DMS153 treated with DMSO at 0.1 percent for 48 hours (cell line): ENCODE measurements around the gene IL18.
"Not testable (repeated sequence)": the region's sequence is repeated elsewhere in the genome, so short reads cannot be mapped to it uniquely, and the experiment has no call there.

Experiments
- DNase-seq: peaks from one replicate; lab custom pipeline; 2025; ENCODE audit not compliant: unreplicated experiment; lab: John Stamatoyannopoulos, UW

Gene IL18

GRCh38 chr11:112121981-112122615, 41.8 kb downstream of the IL18 start:
- DNase-seq, result no peak

- DNase-seq, result no peak
Measured at GRCh38 chr11:112118176-112118575, 45.7 kb downstream of the IL18 start.

DNA sequence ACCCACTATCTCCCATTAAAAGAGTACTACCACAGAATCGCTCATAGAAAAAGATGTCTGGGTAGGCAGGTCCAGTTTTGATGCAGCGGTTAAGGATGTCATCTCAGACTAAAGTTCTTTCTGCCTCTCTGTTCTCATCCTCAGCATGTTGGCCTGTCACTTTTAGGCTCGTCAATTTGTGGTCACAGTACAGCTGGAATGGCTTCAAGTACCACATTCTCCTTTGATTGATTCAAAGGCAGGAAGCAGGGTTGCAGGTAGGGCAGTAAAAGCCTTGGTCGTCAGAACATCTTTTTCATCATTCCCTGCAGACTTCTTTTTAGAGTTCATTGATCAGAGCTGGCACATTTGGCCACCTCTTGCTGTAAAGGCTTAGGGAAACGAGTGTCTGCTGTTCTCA, 48.5 kb downstream of the IL18 start:
- DNase-seq, result no peak

DNA sequence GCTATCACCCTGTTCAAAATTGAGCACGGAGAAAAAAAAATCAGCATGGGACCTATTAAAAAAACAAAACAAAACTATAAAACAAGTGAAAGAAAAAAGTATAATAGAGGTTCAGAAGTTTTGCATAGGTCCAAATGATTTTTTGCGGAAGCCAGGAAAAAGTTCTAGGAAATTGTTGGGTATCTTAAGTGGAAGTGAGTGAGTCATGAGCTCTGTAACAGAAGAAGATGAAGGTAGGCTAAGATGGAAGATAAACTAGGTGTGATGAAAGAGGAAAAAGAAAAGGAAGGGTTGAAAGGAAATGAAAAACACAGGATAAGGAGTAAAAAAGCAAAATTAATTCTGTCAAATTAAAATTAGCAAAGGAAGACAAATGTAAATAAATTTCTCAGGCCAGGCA, 49.4 kb downstream of the IL18 start:
- DNase-seq, result no peak

DNA sequence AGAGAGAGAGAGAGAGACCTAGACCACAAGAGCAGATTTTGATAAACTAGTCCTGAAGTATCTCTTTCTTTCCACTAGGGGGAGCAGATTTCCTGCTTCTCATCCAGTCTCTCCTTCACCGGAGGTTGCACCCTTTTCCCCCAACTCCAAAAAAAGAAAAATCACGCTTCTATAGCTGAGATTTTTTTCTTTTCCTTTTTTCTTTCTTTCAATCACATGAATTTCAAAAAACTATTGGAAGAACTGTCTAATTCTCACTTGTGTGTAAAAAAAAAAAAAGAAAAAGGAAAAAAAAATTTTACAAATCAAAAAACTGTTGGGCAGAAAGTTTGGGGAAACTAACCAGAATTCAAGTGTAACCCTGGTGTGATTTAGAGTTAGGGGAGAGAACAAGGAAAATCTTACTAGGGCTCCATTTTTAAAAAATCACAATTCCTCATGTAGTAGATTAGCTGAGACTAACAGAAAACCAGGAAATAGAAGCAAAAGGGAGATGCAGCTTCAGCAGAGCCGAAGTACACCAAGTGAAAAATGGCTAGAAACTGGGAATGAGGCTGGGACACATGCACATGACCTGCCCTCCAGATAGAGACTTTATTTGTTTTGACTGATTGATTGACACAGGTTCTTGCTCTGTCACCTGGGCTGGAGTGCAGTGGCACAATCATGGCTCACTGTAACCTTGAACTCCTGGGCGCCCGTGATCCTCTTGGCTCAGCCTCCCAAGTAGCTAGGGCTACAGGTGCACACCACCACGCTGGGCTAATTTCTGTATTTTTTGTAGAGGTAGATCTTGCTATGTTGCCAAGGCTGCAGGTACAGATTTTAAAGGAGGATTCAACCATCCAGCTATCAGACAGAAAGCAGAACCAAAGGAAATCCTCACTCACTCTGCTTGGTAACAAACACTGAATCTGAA, 50.1 kb downstream of the IL18 start:
- peak; percentile 72 for DNase-seq

DNA sequence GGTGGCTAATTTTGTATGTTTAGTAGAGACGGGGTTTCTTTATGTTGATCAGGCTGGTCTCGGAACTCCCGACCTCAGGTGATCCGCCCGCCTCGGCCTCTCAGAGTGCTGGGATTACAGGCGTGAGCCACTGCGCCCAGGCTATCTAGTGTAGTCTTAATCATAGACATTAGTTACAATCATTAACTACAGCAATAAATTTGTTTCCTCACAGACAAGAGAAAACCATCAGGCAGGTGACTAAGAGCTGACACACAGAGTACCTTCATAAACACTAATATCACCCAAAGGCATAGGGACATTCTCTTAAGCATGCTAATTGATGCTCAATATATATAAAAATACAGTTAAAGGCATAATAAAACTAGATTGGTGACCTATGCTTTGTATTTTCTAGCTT, 57.8 kb downstream of the IL18 start:
- no peak for DNase-seq

DNA sequence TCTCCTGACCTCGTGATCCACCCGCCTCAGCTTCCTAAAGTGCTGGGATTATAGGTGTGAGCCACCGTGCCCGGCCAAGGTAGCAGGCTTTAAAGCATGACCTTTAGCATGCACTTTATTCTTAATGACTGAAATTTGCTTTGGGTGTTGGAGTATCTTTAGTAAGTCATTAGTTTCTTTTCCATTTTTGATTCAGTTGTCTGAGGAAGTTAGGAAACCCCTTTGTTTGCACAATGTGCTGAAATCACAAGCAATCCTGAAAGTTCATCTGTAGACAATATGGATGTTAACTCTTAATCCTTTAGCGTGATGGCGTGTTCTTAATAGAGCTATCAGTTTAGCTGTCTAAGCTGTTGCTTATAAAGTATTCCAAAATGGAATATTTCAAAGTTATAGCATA, 60.4 kb downstream of the IL18 start:
- DNase-seq, result no peak

DNA sequence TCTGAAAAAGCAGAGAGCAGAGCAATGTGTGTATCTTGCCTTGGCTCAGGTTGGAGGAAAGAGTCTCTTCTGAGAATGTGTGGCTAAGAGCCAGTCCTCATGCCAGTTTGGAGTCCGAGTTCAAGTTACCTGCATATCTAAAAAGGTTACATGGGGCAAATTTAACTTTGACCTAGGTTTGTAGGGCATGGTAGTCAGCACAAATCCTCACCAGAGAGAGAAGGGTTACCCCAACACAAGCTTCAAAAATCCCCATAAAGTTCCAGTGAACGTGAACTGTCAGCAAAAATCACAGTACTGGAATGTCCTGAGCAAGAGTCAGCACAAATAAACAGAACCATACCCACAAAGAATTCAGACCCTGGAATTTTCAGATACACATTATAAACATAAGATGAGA, 63.4 kb downstream of the IL18 start:
- DNase-seq, result no peak

- no peak for DNase-seq
Measured at GRCh38 chr11:112097734-112098528, 66.0 kb downstream of the IL18 start.

- no peak for DNase-seq
Measured at GRCh38 chr11:112096194-112096593, 67.7 kb downstream of the IL18 start.

GRCh38 chr11:112095302-112095701, 68.6 kb downstream of the IL18 start:
- DNase-seq, result not testable (repeated sequence)
